Esophagus muscularis mucosa (tissue), 4 donors: Measurements from ENCODE around the gene TXNIP.

ENCODE experiments used
- CTCF ChIP-seq, 3 experiments: fragments of 200-600 bp in 2 of 3; fragments of 450-650 bp in 1 of 3; sonication (generic) in 2 of 3; IDR thresholded peaks; one replicate each; pipeline ENCODE4 v1.5.1; 2017 to 2019; ENCODE audit warnings: antibody characterized with exemption in 3 of 3, mild to moderate bottlenecking in 2 of 3, moderate library complexity in 1 of 3
- EP300 ChIP-seq: sonication (generic); formaldehyde crosslinking; IDR thresholded peaks from one replicate; pipeline ENCODE4 v1.6.1; 2017; ENCODE audit warnings: antibody characterized with exemption
- POLR2A ChIP-seq: fragments of 450-650 bp; IDR thresholded peaks from one replicate; pipeline ENCODE4 v1.6.1; 2017; ENCODE audit warnings: antibody characterized with exemption, moderate library complexity, mild to moderate bottlenecking, low read depth
- POLR2AphosphoS5 ChIP-seq, 2 donors: sonication (generic); formaldehyde crosslinking; IDR thresholded peaks; one replicate each; pipeline ENCODE4 v1.6.1; 2017; ENCODE audit warnings: antibody characterized with exemption in 2 of 2

- TF ChIP-seq POLR2AphosphoS5 (IDR thresholded peaks at IDR 0.05), result no peak
- no peak for TF ChIP-seq POLR2A
- no peak for TF ChIP-seq CTCF (IDR thresholded peaks at IDR 0.05)
- no peak for TF ChIP-seq EP300
Observed at GRCh38 chr1:145987926-145988325, 8.5 kb downstream of the TXNIP start.
